Bronchial epithelial cell (primary cell): ENCODE results near the gene ATIC. TPM values are rescaled to one million over a fixed set of nuclear protein-coding genes. Genes with fewer than 3 reads are reported as not detected.

Source experiments
- total RNA-seq: library from RNA; depleted of rRNA; stranded (reverse); fragments of >200 nt; gene quantifications from 2 replicates; pipeline ENCODE4 v1.2.1, GENCODE V29; 2014

The ATIC gene
- total RNA-seq, 1 donor from 2014 or later = 35.0 TPM

Other genes with a start within 250 kb of the ATIC start
- gene ABCA12, start 173.4 kb upstream of the ATIC start, total RNA-seq = 7.1 and 23.7 TPM in 2 replicates
- 53.8 and 83.2 TPM in 2 replicates for gene FN1, start 124.0 kb downstream of the ATIC start, total RNA-seq